ENCODE data around the gene SERP2.
A peak's percentile ranks its signal among the peaks of the same experiment; 100 is the strongest.

Gene SERP2

DNA sequence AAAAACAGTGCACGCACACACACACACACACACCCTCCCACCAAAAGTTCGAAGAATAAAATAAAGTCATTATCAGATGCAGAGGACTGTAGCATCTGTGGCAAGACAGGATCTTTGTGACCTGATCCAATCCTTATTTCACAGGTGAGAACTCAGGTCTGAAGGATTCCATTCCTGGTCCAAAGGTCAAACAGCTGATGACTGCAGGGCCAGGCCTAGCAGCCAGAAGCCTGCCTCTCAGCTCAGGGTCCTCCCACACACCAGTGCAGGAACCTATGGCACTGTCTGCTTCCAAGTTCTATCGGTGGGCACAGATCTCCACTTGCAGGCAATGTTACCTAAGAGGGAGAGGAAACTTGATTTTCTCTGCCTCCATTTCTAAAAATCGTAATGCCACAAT is 57.5 kb downstream of the SERP2 start:
- Histone ChIP-seq H3K9ac (ENCODE audit: low read depth, low read length, poor library complexity) (no peak overlapping the region), H2AFZ (ENCODE audit: low read length) (no peak overlapping the region), H2AK5ac (ENCODE audit: low read depth, low read length) (no peak overlapping the region), H2BK15ac (ENCODE audit: low read length) (no peak overlapping the region), H3K4me3 (ENCODE audit: low read length in 2 of 2) (no peak overlapping the region), H3K9me3 (replicated peaks in 1 of 2; ENCODE audit: control insufficient read depth in 2 of 2, insufficient read depth in 1 of 2, low read depth in 1 of 2, low read length in 2 of 2) (peaks cover 0 to 6% of the 10 kb centered on the region in 2 donors), H2BK120ac (ENCODE audit: low read depth, low read length) (no peak overlapping the region), H2BK5ac (ENCODE audit: low read length) (no peak overlapping the region), H2BK12ac (ENCODE audit: low read length) (no peak overlapping the region), H3K4me2 (ENCODE audit: insufficient read depth, low read length, poor library complexity, severe bottlenecking) (no peak overlapping the region), H3K14ac (ENCODE audit: low read length) (no peak overlapping the region), H3K27me3 (ENCODE audit: control insufficient read depth in 3 of 3, insufficient read depth in 3 of 3, low read depth in 1 of 3, low read length in 3 of 3) (no peaks in the 10 kb centered on the region), H3K27ac (replicated peaks; ENCODE audit: low read length) (peak overlapping the region; percentile 0), H3K4ac (ENCODE audit: low read length) (no peak overlapping the region), H3K79me1 (ENCODE audit: low read depth, low read length) (peaks cover 6% of the 10 kb centered on the region), H3K4me1 (ENCODE audit: control insufficient read depth in 2 of 2, insufficient read depth in 1 of 2, low read depth in 1 of 2, low read length in 2 of 2) (peaks cover 9 to 16% of the 10 kb centered on the region in 2 donors), H3K23ac (ENCODE audit: low read depth, low read length, poor library complexity) (no peak overlapping the region), H4K91ac (ENCODE audit: low read depth, low read length, poor library complexity) (no peak overlapping the region), H3K18ac (ENCODE audit: low read length) (no peak overlapping the region), H4K8ac (ENCODE audit: low read depth, low read length) (no peak overlapping the region), H3K36me3 (replicated peaks in 1 of 2; ENCODE audit: control insufficient read depth in 2 of 2, insufficient read depth in 2 of 2, low read length in 2 of 2) (peaks cover 13 to 36% of the 10 kb centered on the region in 2 donors)
- WGBS, 2 donors (ENCODE audit: extremely low coverage in 2 of 2, insufficient read length in 2 of 2, insufficient replicate concordance in 1 of 2) = no CpG with 5 or more reads among the region's 4 CpGs
- DNase-seq (ENCODE audit: low spot score) = no peak

DNA sequence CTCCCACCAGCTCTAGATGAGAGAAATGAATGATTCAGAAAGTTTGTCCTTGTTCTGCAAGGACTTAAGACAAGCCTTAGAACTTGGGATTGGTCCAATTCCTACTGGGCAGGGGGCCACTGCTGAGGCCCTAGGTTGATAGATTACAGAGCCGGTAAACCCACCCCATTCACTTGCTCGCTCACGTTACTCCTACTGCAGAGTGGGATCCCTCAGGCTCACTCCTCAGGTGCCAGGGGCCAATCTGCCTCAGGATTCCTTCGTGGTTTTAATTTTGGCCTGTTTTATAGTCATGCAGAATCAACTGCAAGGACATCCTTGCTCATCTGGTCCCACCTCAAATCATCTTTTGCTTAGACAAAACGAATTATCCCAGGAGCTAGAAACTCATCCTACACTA is 59.0 kb downstream of the SERP2 start:
- Histone ChIP-seq H3K36me3 (replicated peaks in 1 of 2; ENCODE audit: control insufficient read depth in 2 of 2, insufficient read depth in 2 of 2, low read length in 2 of 2) (peaks cover 13 to 36% of the 10 kb centered on the region in 2 donors), H2BK5ac (ENCODE audit: low read length) (no peak overlapping the region), H2BK120ac (ENCODE audit: low read depth, low read length) (no peak overlapping the region), H3K4me1 (ENCODE audit: control insufficient read depth in 2 of 2, insufficient read depth in 1 of 2, low read depth in 1 of 2, low read length in 2 of 2) (peaks cover 9 to 16% of the 10 kb centered on the region in 2 donors), H3K4me2 (ENCODE audit: insufficient read depth, low read length, poor library complexity, severe bottlenecking) (no peak overlapping the region), H3K4me3 (ENCODE audit: low read length in 2 of 2) (no peak overlapping the region), H3K9me3 (replicated peaks in 1 of 2; ENCODE audit: control insufficient read depth in 2 of 2, insufficient read depth in 1 of 2, low read depth in 1 of 2, low read length in 2 of 2) (no peaks in the 10 kb centered on the region), H4K8ac (ENCODE audit: low read depth, low read length) (no peak overlapping the region), H4K91ac (ENCODE audit: low read depth, low read length, poor library complexity) (no peak overlapping the region), H2AK5ac (ENCODE audit: low read depth, low read length) (no peak overlapping the region), H3K27ac (replicated peaks; ENCODE audit: low read length) (no peak overlapping the region), H3K18ac (ENCODE audit: low read length) (no peak overlapping the region), H3K79me1 (ENCODE audit: low read depth, low read length) (peaks cover 6% of the 10 kb centered on the region), H3K4ac (ENCODE audit: low read length) (no peak overlapping the region), H2BK15ac (ENCODE audit: low read length) (no peak overlapping the region), H3K23ac (ENCODE audit: low read depth, low read length, poor library complexity) (no peak overlapping the region), H2BK12ac (ENCODE audit: low read length) (no peak overlapping the region), H2AFZ (ENCODE audit: low read length) (no peak overlapping the region), H3K27me3 (ENCODE audit: control insufficient read depth in 3 of 3, insufficient read depth in 3 of 3, low read depth in 1 of 3, low read length in 3 of 3) (no peaks in the 10 kb centered on the region), H3K14ac (ENCODE audit: low read length) (no peak overlapping the region), H3K9ac (ENCODE audit: low read depth, low read length, poor library complexity) (no peak overlapping the region)
- no peak for DNase-seq (ENCODE audit: low spot score)
- WGBS, 2 donors (ENCODE audit: extremely low coverage in 2 of 2, insufficient read length in 2 of 2, insufficient replicate concordance in 1 of 2) = no CpG with 5 or more reads among the region's 5 CpGs

DNA sequence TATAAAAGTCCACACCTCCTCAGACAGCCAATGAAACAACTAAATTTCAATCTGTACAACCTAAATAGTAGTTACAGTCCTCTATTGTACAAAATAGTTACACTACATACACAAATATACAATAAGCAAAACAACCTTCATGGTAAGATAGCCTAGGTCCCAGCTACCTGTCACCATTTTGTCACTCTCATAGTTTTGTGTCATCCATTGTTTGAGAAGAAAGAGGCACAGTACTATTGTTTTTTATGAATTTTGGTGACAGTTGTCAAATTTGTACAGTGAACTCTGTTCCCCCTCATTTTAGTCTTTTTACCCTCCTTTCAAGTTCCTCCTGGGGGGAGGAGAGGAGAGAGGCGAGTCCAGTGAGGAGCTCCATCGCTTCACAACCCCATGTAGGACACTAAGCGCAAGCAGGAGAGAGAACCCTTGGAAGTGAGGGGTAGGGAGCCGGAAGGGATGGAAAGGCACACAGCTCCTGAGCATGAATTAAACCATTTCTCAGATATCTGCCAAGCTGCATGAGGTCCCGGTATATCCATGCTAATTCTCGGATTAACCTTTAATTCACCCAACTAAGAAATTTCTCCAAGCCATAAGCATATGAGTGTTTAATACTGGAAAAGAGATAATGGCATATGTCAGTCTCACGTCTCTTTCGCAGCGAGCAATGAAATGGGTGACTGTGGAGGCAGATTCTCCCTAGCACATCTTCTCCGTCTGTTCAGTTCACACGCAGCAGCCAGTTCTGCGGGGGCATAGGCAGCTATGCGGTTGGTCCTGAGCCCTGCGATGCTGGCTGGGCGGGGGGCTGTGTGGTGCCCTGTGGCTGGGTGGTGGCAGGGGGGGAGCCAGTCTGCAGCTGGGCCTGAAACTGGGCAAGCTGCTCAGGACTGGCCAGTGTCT is 60.5 kb downstream of the SERP2 start:
- Histone ChIP-seq H2BK12ac (ENCODE audit: low read length) (no peak overlapping the region), H2AFZ (ENCODE audit: low read length) (no peak overlapping the region), H3K14ac (ENCODE audit: low read length) (no peak overlapping the region), H3K79me1 (ENCODE audit: low read depth, low read length) (peaks cover 6% of the 10 kb centered on the region), H3K36me3 (replicated peaks in 1 of 2; ENCODE audit: control insufficient read depth in 2 of 2, insufficient read depth in 2 of 2, low read length in 2 of 2) (peaks cover 13 to 36% of the 10 kb centered on the region in 2 donors), H3K27me3 (ENCODE audit: control insufficient read depth in 3 of 3, insufficient read depth in 3 of 3, low read depth in 1 of 3, low read length in 3 of 3) (no peaks in the 10 kb centered on the region), H2BK15ac (ENCODE audit: low read length) (no peak overlapping the region), H3K4ac (ENCODE audit: low read length) (no peak overlapping the region), H3K4me2 (ENCODE audit: insufficient read depth, low read length, poor library complexity, severe bottlenecking) (peak overlapping the region; percentile 64), H2AK5ac (ENCODE audit: low read depth, low read length) (peak overlapping the region; percentile 13), H4K91ac (ENCODE audit: low read depth, low read length, poor library complexity) (no peak overlapping the region), H3K9me3 (replicated peaks in 1 of 2; ENCODE audit: control insufficient read depth in 2 of 2, insufficient read depth in 1 of 2, low read depth in 1 of 2, low read length in 2 of 2) (no peaks in the 10 kb centered on the region), H3K18ac (ENCODE audit: low read length) (peak overlapping the region; percentile 16), H4K8ac (ENCODE audit: low read depth, low read length) (no peak overlapping the region), H3K4me3 (ENCODE audit: low read length in 2 of 2) (peak overlapping the region; percentile 54 to 97), H2BK120ac (ENCODE audit: low read depth, low read length) (no peak overlapping the region), H3K27ac (replicated peaks; ENCODE audit: low read length) (no peak overlapping the region), H2BK5ac (ENCODE audit: low read length) (no peak overlapping the region), H3K4me1 (ENCODE audit: control insufficient read depth in 2 of 2, insufficient read depth in 1 of 2, low read depth in 1 of 2, low read length in 2 of 2) (peaks cover 9 to 17% of the 10 kb centered on the region in 2 donors), H3K9ac (ENCODE audit: low read depth, low read length, poor library complexity) (peak overlapping the region; percentile 85), H3K23ac (ENCODE audit: low read depth, low read length, poor library complexity) (no peak overlapping the region)
- no CpG with 5 or more reads among the region's 15 CpGs for WGBS, 2 donors (ENCODE audit: extremely low coverage in 2 of 2, insufficient read length in 2 of 2, insufficient replicate concordance in 1 of 2)
- no peak for DNase-seq (ENCODE audit: low spot score)

DNA sequence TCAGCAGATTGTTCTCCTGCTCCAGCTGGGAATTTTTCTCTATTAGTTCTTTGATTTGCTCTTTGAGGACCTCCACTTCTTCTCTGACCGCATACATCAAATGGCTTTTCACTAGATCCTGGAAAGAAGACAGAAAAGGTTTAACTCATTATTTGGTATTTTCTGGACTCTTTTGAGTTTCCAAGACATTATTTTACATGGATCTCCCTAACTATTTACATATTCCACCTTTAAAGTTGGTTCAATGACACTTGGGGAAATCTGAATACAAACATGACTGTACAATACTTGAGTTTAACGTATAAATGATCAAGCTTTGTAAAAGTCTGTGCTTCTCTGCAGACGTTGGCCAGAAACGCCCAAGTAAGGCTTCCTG is 61.1 kb downstream of the SERP2 start:
- Histone ChIP-seq H2AK5ac (ENCODE audit: low read depth, low read length) (no peak overlapping the region), H3K4me2 (ENCODE audit: insufficient read depth, low read length, poor library complexity, severe bottlenecking) (peak overlapping the region; percentile 64), H2BK5ac (ENCODE audit: low read length) (no peak overlapping the region), H3K4me3 (ENCODE audit: low read length in 2 of 2) (peak overlapping the region; percentile 77 to 97), H2BK15ac (ENCODE audit: low read length) (no peak overlapping the region), H4K8ac (ENCODE audit: low read depth, low read length) (no peak overlapping the region), H3K9me3 (replicated peaks in 1 of 2; ENCODE audit: control insufficient read depth in 2 of 2, insufficient read depth in 1 of 2, low read depth in 1 of 2, low read length in 2 of 2) (no peaks in the 10 kb centered on the region), H3K18ac (ENCODE audit: low read length) (peak overlapping the region; percentile 16), H3K27me3 (ENCODE audit: control insufficient read depth in 3 of 3, insufficient read depth in 3 of 3, low read depth in 1 of 3, low read length in 3 of 3) (no peaks in the 10 kb centered on the region), H3K79me1 (ENCODE audit: low read depth, low read length) (peaks cover 6% of the 10 kb centered on the region), H2BK120ac (ENCODE audit: low read depth, low read length) (no peak overlapping the region), H3K4ac (ENCODE audit: low read length) (no peak overlapping the region), H2AFZ (ENCODE audit: low read length) (no peak overlapping the region), H3K9ac (ENCODE audit: low read depth, low read length, poor library complexity) (peak overlapping the region; percentile 85), H3K23ac (ENCODE audit: low read depth, low read length, poor library complexity) (no peak overlapping the region), H3K27ac (replicated peaks; ENCODE audit: low read length) (no peak overlapping the region), H3K4me1 (ENCODE audit: control insufficient read depth in 2 of 2, insufficient read depth in 1 of 2, low read depth in 1 of 2, low read length in 2 of 2) (peaks cover 9 to 17% of the 10 kb centered on the region in 2 donors), H2BK12ac (ENCODE audit: low read length) (no peak overlapping the region), H3K36me3 (replicated peaks in 1 of 2; ENCODE audit: control insufficient read depth in 2 of 2, insufficient read depth in 2 of 2, low read length in 2 of 2) (peaks cover 13 to 36% of the 10 kb centered on the region in 2 donors), H3K14ac (ENCODE audit: low read length) (no peak overlapping the region), H4K91ac (ENCODE audit: low read depth, low read length, poor library complexity) (no peak overlapping the region)
- WGBS, 2 donors (ENCODE audit: extremely low coverage in 2 of 2, insufficient read length in 2 of 2, insufficient replicate concordance in 1 of 2) = no CpG with 5 or more reads among the region's 4 CpGs
- DNase-seq (ENCODE audit: low spot score) = no peak

Data from neuronal stem cell (in vitro differentiated cells).